Putamen (tissue), 1 donor: ENCODE results near the gene NGDN.

Source experiments
- DNase-seq: peaks from one replicate; pipeline ENCODE4 v3.0.0-alpha.2; 2016; ENCODE audit warnings: low spot score

NGDN gene

GRCh38 chr14:23522643-23523198, 53.2 kb downstream of the NGDN start:
- DNase-seq: no peak

- no peak for DNase-seq
Measured at GRCh38 chr14:23523229-23524016, 53.9 kb downstream of the NGDN start.

- DNase-seq: no peak
Measured at GRCh38 chr14:23524954-23525353, 55.5 kb downstream of the NGDN start.

- no peak for DNase-seq
Measured at GRCh38 chr14:23525611-23526010, 56.1 kb downstream of the NGDN start.
